Neural cell (in vitro differentiated cells): ENCODE results near the gene OGN.

ENCODE experiments used
- EP300 ChIP-seq: fragments of 450-650 bp; conservative IDR thresholded peaks from 2 replicates; pipeline ENCODE4 v1.6.1; 2014; ENCODE audit warnings: antibody characterized with exemption, mild to moderate bottlenecking, moderate library complexity; ENCODE audit not compliant: poor library complexity, severe bottlenecking
- EZH2 ChIP-seq: fragments of 200-600, 300-800 bp; shearing (Covaris generic), sonication (generic); IDR thresholded peaks from 2 replicates; pipeline ENCODE4 v1.6.1; 2014; ENCODE audit warnings: antibody characterized with exemption, low read length, borderline replicate concordance, mild to moderate bottlenecking; ENCODE audit not compliant: insufficient read depth, poor library complexity, severe bottlenecking
- TAF1 ChIP-seq: IDR thresholded peaks from 2 replicates; pipeline ENCODE4 v1.6.1; 2012; ENCODE audit warnings: low read depth
- TF ChIP-seq, protein P1 (sequence below): fragments of 450-650 bp; IDR thresholded peaks from 2 replicates; pipeline ENCODE4 v1.5.1; 2014; ENCODE audit warnings: antibody characterized with exemption, mild to moderate bottlenecking, moderate library complexity; ENCODE audit not compliant: poor library complexity, severe bottlenecking
- TF ChIP-seq, protein P2 (sequence below): IDR thresholded peaks from 2 replicates; pipeline ENCODE4 v1.6.1; 2012; ENCODE audit warnings: borderline replicate concordance

DNA sequence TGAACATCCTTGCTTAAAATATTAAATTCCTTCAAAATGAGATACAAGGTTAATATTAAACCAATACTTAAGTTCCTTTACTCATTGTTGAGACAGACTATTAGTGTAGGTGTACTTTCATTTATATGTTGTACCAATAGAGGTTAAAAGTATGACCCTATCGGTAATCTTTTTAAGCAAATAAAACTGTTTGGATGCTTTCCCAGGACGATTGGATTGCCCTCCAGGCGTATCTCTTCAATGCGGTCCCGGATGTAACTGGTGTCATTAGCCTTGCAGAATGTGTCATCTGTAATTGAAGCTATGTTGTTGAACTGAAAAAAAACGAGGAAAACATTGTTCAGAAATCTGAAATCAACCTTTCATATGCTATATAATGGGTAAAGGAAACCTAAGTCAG lies 18.9 kb downstream of the OGN start:
- TF ChIP-seq EP300 (no peak), EZH2 (no peak), TAF1 (no peak)
- TF ChIP-seq, protein P1, sequence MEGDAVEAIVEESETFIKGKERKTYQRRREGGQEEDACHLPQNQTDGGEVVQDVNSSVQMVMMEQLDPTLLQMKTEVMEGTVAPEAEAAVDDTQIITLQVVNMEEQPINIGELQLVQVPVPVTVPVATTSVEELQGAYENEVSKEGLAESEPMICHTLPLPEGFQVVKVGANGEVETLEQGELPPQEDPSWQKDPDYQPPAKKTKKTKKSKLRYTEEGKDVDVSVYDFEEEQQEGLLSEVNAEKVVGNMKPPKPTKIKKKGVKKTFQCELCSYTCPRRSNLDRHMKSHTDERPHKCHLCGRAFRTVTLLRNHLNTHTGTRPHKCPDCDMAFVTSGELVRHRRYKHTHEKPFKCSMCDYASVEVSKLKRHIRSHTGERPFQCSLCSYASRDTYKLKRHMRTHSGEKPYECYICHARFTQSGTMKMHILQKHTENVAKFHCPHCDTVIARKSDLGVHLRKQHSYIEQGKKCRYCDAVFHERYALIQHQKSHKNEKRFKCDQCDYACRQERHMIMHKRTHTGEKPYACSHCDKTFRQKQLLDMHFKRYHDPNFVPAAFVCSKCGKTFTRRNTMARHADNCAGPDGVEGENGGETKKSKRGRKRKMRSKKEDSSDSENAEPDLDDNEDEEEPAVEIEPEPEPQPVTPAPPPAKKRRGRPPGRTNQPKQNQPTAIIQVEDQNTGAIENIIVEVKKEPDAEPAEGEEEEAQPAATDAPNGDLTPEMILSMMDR: no peak
- TF ChIP-seq, protein P2, sequence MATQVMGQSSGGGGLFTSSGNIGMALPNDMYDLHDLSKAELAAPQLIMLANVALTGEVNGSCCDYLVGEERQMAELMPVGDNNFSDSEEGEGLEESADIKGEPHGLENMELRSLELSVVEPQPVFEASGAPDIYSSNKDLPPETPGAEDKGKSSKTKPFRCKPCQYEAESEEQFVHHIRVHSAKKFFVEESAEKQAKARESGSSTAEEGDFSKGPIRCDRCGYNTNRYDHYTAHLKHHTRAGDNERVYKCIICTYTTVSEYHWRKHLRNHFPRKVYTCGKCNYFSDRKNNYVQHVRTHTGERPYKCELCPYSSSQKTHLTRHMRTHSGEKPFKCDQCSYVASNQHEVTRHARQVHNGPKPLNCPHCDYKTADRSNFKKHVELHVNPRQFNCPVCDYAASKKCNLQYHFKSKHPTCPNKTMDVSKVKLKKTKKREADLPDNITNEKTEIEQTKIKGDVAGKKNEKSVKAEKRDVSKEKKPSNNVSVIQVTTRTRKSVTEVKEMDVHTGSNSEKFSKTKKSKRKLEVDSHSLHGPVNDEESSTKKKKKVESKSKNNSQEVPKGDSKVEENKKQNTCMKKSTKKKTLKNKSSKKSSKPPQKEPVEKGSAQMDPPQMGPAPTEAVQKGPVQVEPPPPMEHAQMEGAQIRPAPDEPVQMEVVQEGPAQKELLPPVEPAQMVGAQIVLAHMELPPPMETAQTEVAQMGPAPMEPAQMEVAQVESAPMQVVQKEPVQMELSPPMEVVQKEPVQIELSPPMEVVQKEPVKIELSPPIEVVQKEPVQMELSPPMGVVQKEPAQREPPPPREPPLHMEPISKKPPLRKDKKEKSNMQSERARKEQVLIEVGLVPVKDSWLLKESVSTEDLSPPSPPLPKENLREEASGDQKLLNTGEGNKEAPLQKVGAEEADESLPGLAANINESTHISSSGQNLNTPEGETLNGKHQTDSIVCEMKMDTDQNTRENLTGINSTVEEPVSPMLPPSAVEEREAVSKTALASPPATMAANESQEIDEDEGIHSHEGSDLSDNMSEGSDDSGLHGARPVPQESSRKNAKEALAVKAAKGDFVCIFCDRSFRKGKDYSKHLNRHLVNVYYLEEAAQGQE: no peak
